HG03095 (cell line): ENCODE data around the gene PLAGL1.
"Not testable (repeated sequence)": the region's sequence is repeated elsewhere in the genome, so short reads cannot be mapped to it uniquely, and the experiment has no call there.

Experiments
- ATAC-seq: cut with Tn5 transposase; IDR thresholded peaks from one replicate; pipeline ENCODE4 v1.9.1; 2021; ENCODE audit warnings: moderate library complexity; ENCODE audit not compliant: unreplicated experiment

PLAGL1 gene

GRCh38 chr6:144008120-144008811, at the start of gene PLAGL1:
Gene PLAGL1, minus strand, starts transcription at chr6:144008259. Its CDS starts 60,123 bp downstream, at chr6:143948136.
- ATAC-seq: peak; percentile 74

- ATAC-seq: peak; percentile 80
Observed at GRCh38 chr6:144055121-144055931, 47.3 kb upstream of the PLAGL1 start.

- ATAC-seq: no peak
Observed at GRCh38 chr6:144053601-144054000, 45.5 kb upstream of the PLAGL1 start.

- ATAC-seq: no peak
Observed at GRCh38 chr6:144052488-144052887, 44.4 kb upstream of the PLAGL1 start.

GRCh38 chr6:144049386-144049785, 41.3 kb upstream of the PLAGL1 start:
- ATAC-seq: no peak

GRCh38 chr6:144047688-144048087, 39.6 kb upstream of the PLAGL1 start:
- no peak for ATAC-seq

GRCh38 chr6:144046672-144047071, 38.6 kb upstream of the PLAGL1 start:
- ATAC-seq: not testable (repeated sequence)

GRCh38 chr6:144044989-144045388, 36.9 kb upstream of the PLAGL1 start:
- not testable (repeated sequence) for ATAC-seq

- no peak for ATAC-seq
Observed at GRCh38 chr6:144036835-144037195, 28.8 kb upstream of the PLAGL1 start.

- peak; percentile 70 for ATAC-seq
Observed at GRCh38 chr6:144036064-144036834, 28.2 kb upstream of the PLAGL1 start.

- ATAC-seq: no peak
Observed at GRCh38 chr6:144035416-144035815, 27.4 kb upstream of the PLAGL1 start.

GRCh38 chr6:144033816-144034735, 26.0 kb upstream of the PLAGL1 start:
- no peak for ATAC-seq

GRCh38 chr6:144029452-144029851, 21.4 kb upstream of the PLAGL1 start:
- no peak for ATAC-seq

- no peak for ATAC-seq
Observed at GRCh38 chr6:144027932-144028587, 20.0 kb upstream of the PLAGL1 start.

GRCh38 chr6:144023216-144023615, 15.2 kb upstream of the PLAGL1 start:
- no peak for ATAC-seq

GRCh38 chr6:144019929-144020328, 11.9 kb upstream of the PLAGL1 start:
- ATAC-seq: no peak

- ATAC-seq: no peak
Observed at GRCh38 chr6:144017166-144018094, 9.4 kb upstream of the PLAGL1 start.

GRCh38 chr6:144013486-144013909, 5.4 kb upstream of the PLAGL1 start:
- no peak for ATAC-seq

- ATAC-seq: no peak
Observed at GRCh38 chr6:144012534-144012933, 4.5 kb upstream of the PLAGL1 start.
